ENCODE results near the gene FAXC.
"Not testable (repeated sequence)": the region's sequence is repeated elsewhere in the genome, so short reads cannot be mapped to it uniquely, and the experiment has no call there.

FAXC gene

DNA sequence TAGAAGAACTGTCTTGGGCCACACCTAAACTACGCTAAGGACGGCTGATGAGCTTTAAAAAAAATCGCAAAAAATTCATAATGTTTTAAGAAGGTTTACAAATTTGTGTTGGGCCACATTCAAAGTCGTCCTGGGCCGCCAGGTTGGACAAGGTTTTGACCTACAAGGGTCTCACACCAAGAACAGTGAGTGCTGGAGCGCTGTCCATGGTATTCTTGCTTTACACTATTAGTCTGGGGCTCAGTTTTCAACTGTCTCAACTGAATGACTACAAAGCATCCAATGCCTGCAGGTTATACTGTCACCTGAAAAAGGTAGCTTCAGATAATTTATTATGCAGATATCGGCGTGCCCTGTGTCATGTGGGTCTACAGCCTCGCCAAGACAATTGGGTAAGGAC is 3.7 kb upstream of the FAXC start:
- no peak overlapping the region for H3K27ac Mint-ChIP-seq
- peaks cover 75% of the 10 kb centered on the region for H3K27me3 Mint-ChIP-seq (ENCODE audit: low read depth)
- H3K4me1 Mint-ChIP-seq (ENCODE audit: low read depth): peaks cover 4% of the 10 kb centered on the region
- no peaks in the 10 kb centered on the region for H3K9me3 Mint-ChIP-seq
- H3K36me3 Mint-ChIP-seq (ENCODE audit: low read depth): peaks cover 2% of the 10 kb centered on the region
- H3K4me3 Mint-ChIP-seq: no peak overlapping the region

DNA sequence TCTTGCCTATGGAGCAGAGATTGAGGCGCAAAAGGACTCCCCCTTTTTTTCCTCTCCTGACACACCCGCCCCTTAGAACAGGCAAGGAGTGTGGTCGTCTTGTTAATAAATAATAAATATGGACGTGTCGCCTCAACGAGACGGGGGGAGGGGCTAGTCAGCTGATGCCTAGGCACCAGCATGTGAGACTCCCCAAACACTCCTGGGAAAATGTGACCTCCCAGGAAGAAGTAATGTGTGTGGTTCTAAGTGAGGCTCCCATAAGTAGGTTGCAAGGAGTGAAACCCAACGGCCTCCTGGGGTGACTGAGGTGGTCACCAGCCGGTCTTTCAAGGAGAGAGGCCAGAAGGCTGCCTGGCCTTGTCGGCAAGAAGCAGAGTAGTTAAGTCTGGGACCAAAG is 1.1 kb upstream of the FAXC start:
- Mint-ChIP-seq H3K36me3 (ENCODE audit: low read depth) (peaks cover 2% of the 10 kb centered on the region), H3K4me3 (no peak overlapping the region), H3K4me1 (ENCODE audit: low read depth) (peaks cover 4% of the 10 kb centered on the region), H3K9me3 (no peaks in the 10 kb centered on the region), H3K27ac (no peak overlapping the region), H3K27me3 (ENCODE audit: low read depth) (peaks cover 77% of the 10 kb centered on the region)

DNA sequence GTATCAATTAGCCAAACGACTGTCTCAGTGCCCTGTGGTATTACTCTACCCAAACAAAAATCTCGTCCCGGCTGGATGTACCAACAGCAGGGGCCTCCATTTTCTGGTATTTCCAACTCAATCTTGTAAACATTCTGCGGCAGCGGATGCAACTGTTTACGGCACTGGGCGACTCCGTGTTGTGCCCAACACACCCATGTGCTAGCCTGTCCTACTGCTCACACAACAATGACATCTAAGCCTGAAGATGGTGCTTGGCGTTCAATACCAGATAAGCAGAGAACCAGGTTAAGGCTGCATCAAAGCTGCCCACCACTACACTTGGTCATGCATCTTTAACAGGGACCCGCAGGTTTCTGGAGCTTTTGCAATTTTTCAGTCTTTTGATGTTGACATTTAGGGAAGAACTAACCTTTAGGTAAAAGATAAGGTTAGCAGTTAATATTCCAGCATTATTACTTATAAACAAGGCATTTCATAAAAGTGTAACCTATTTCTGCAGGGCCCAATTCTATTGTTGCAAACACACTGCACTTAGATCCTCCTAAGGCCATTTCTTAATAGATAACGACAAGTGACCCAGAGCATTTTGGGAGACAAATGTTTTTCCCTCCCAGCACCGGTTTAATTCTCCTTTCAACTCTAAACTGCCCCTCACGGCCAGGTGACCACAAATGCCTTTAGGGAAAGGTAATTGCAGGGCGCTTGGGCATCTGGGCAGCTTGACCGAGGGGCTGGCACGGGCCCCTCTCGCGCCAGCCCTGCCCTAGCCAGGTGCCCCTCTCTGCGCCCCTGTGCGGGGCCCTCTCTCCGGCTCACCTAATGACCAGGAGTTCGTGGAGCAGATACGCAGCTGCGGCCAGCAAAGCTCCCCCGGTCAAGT is 945 bp downstream of the FAXC start:
- Mint-ChIP-seq H3K36me3 (ENCODE audit: low read depth) (peaks cover 4% of the 10 kb centered on the region), H3K9me3 (no peaks in the 10 kb centered on the region), H3K4me3 (no peak overlapping the region), H3K27ac (no peak overlapping the region), H3K27me3 (ENCODE audit: low read depth) (peaks cover 80% of the 10 kb centered on the region), H3K4me1 (ENCODE audit: low read depth) (peaks cover 7% of the 10 kb centered on the region)

DNA sequence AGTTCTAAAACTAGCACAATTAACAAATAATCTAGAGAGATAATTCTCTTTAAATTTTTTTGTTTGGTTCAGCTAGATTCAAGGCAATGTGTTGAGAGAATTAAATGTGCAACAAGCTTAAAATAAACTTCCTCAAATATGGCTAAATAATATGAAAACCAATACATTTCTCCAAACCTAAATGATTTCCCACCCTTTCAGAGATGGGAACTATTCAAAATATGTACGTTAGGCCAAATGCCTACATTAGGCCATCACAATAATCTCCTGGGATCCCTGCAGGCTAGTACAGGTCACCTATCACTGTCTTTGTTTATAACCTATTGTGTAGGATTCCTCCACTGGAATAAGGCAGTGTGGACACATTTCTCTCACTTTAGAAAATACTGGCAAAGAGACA is 1.7 kb downstream of the FAXC start:
- Mint-ChIP-seq H3K4me1 (ENCODE audit: low read depth) (peaks cover 7% of the 10 kb centered on the region), H3K36me3 (ENCODE audit: low read depth) (peaks cover 4% of the 10 kb centered on the region), H3K9me3 (no peaks in the 10 kb centered on the region), H3K27ac (no peak overlapping the region), H3K4me3 (no peak overlapping the region), H3K27me3 (ENCODE audit: low read depth) (peaks cover 74% of the 10 kb centered on the region)

- Mint-ChIP-seq H3K27ac (no peak overlapping the region), H3K27me3 (ENCODE audit: low read depth) (peaks cover 69% of the 10 kb centered on the region)
Measured at GRCh38 chr6:99346595-99346994, 2.9 kb downstream of the FAXC start.

GRCh38 chr6:99345164-99345563 is 4.3 kb downstream of the FAXC start:
- peaks cover 60% of the 10 kb centered on the region for H3K27me3 Mint-ChIP-seq (ENCODE audit: low read depth)
- no peak overlapping the region for H3K4me3 Mint-ChIP-seq
- H3K36me3 Mint-ChIP-seq (ENCODE audit: low read depth): peaks cover 2% of the 10 kb centered on the region
- no peak overlapping the region for H3K27ac Mint-ChIP-seq
- H3K9me3 Mint-ChIP-seq: no peaks in the 10 kb centered on the region
- peaks cover 5% of the 10 kb centered on the region for H3K4me1 Mint-ChIP-seq (ENCODE audit: low read depth)

More at GRCh38 chr6:99346595-99346994, 2.9 kb downstream of the FAXC start:
- no peak overlapping the region for H3K4me3 Mint-ChIP-seq
- no peaks in the 10 kb centered on the region for H3K9me3 Mint-ChIP-seq
- H3K36me3 Mint-ChIP-seq (ENCODE audit: low read depth): peaks cover 4% of the 10 kb centered on the region
- H3K4me1 Mint-ChIP-seq (ENCODE audit: low read depth): peaks cover 7% of the 10 kb centered on the region

GRCh38 chr6:99344289-99344688 is 5.2 kb downstream of the FAXC start:
- Mint-ChIP-seq H3K4me1 (ENCODE audit: low read depth) (peaks cover 4% of the 10 kb centered on the region), H3K27me3 (ENCODE audit: low read depth) (peaks cover 62% of the 10 kb centered on the region), H3K4me3 (no peak overlapping the region), H3K9me3 (no peaks in the 10 kb centered on the region), H3K27ac (no peak overlapping the region), H3K36me3 (ENCODE audit: low read depth) (peaks cover 2% of the 10 kb centered on the region)

GRCh38 chr6:99341862-99342455 is 7.5 kb downstream of the FAXC start:
- H3K4me3 Mint-ChIP-seq: no peak overlapping the region
- H3K36me3 Mint-ChIP-seq (ENCODE audit: low read depth): peaks cover 2% of the 10 kb centered on the region

GRCh38 chr6:99338188-99338587 is 11.3 kb downstream of the FAXC start:
- H3K27ac Mint-ChIP-seq: no peak overlapping the region
- no peaks in the 10 kb centered on the region for H3K9me3 Mint-ChIP-seq
- no peaks in the 10 kb centered on the region for H3K4me1 Mint-ChIP-seq (ENCODE audit: low read depth)
- peaks cover 29% of the 10 kb centered on the region for H3K27me3 Mint-ChIP-seq (ENCODE audit: low read depth)
- no peaks in the 10 kb centered on the region for H3K36me3 Mint-ChIP-seq (ENCODE audit: low read depth)
- no peak overlapping the region for H3K4me3 Mint-ChIP-seq

More at GRCh38 chr6:99341862-99342455, 7.5 kb downstream of the FAXC start:
- Mint-ChIP-seq H3K27ac (no peak overlapping the region), H3K9me3 (no peaks in the 10 kb centered on the region), H3K4me1 (ENCODE audit: low read depth) (peaks cover 4% of the 10 kb centered on the region), H3K27me3 (ENCODE audit: low read depth) (peaks cover 48% of the 10 kb centered on the region)

DNA sequence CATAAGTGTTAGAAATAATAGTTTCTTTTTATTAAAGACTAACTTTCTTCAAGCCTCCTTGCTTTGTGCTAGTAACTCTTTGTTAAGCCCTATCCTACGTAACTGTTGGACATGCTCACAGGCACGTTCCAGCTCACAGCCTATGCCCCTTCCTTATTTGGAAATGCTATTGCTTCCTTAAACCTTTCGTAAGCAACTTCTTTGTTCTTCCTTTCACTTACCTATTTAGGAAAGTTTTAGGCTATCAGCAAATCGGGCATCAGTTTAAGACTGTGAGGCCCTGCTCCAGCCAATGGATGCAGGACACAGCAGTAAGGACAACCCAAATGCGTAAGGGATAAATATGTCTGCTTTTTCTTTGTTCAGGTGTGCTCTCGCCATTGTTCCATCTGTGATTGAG is 14.2 kb downstream of the FAXC start:
- not testable (repeated sequence) for H3K4me3 Mint-ChIP-seq; H3K27ac Mint-ChIP-seq; H3K4me1 Mint-ChIP-seq (ENCODE audit: low read depth); H3K9me3 Mint-ChIP-seq; H3K36me3 Mint-ChIP-seq (ENCODE audit: low read depth)
- peaks cover 25% of the 10 kb centered on the region for H3K27me3 Mint-ChIP-seq (ENCODE audit: low read depth)

GRCh38 chr6:99334526-99335127 is 14.8 kb downstream of the FAXC start:
- peaks cover 5% of the 10 kb centered on the region for H3K4me1 Mint-ChIP-seq (ENCODE audit: low read depth)
- no peaks in the 10 kb centered on the region for H3K9me3 Mint-ChIP-seq
- no peaks in the 10 kb centered on the region for H3K36me3 Mint-ChIP-seq (ENCODE audit: low read depth)
- no peak overlapping the region for H3K4me3 Mint-ChIP-seq
- H3K27ac Mint-ChIP-seq: no peak overlapping the region
- H3K27me3 Mint-ChIP-seq (ENCODE audit: low read depth): peaks cover 26% of the 10 kb centered on the region

- Mint-ChIP-seq H3K27ac (no peak overlapping the region), H3K36me3 (ENCODE audit: low read depth) (no peaks in the 10 kb centered on the region), H3K9me3 (no peaks in the 10 kb centered on the region), H3K27me3 (ENCODE audit: low read depth) (peaks cover 17% of the 10 kb centered on the region), H3K4me1 (ENCODE audit: low read depth) (peaks cover 5% of the 10 kb centered on the region), H3K4me3 (no peak overlapping the region)
Measured at GRCh38 chr6:99333068-99333467, 16.4 kb downstream of the FAXC start.

DNA sequence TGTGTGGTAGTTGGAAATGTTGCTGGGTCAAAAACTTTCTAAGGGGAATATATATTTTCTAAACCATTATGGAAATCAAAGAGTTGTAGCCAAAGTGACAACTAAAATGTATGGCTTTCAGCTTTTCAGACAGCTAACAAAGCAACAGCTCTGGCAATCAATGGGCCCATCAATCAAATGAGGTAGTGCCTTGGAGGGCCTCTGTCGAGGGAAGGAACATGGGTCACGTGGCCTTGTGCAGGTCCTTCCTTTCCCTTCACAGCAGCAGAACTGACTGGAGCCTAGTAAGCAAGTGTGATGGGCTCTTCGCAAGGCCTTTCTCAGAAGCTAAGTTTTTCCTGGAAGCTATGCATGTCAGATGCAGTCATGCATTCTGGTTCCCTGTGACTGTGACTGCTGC is 17.9 kb downstream of the FAXC start:
- no peak overlapping the region for H3K27ac Mint-ChIP-seq
- H3K36me3 Mint-ChIP-seq (ENCODE audit: low read depth): no peaks in the 10 kb centered on the region
- H3K4me3 Mint-ChIP-seq: no peak overlapping the region
- H3K9me3 Mint-ChIP-seq: no peaks in the 10 kb centered on the region
- H3K4me1 Mint-ChIP-seq (ENCODE audit: low read depth): peaks cover 5% of the 10 kb centered on the region
- peaks cover 11% of the 10 kb centered on the region for H3K27me3 Mint-ChIP-seq (ENCODE audit: low read depth)

GRCh38 chr6:99330159-99330558 is 19.3 kb downstream of the FAXC start:
- peaks cover 5% of the 10 kb centered on the region for H3K4me1 Mint-ChIP-seq (ENCODE audit: low read depth)
- no peaks in the 10 kb centered on the region for H3K36me3 Mint-ChIP-seq (ENCODE audit: low read depth)
- no peaks in the 10 kb centered on the region for H3K9me3 Mint-ChIP-seq
- peaks cover 6% of the 10 kb centered on the region for H3K27me3 Mint-ChIP-seq (ENCODE audit: low read depth)
- no peak overlapping the region for H3K4me3 Mint-ChIP-seq
- no peak overlapping the region for H3K27ac Mint-ChIP-seq

- peaks cover 1% of the 10 kb centered on the region for H3K4me1 Mint-ChIP-seq (ENCODE audit: low read depth)
Measured at GRCh38 chr6:99324996-99325395, 24.5 kb downstream of the FAXC start.

More at GRCh38 chr6:99324996-99325395, 24.5 kb downstream of the FAXC start:
- Mint-ChIP-seq H3K36me3 (ENCODE audit: low read depth) (no peaks in the 10 kb centered on the region), H3K27ac (no peak overlapping the region), H3K27me3 (ENCODE audit: low read depth) (peaks cover 5% of the 10 kb centered on the region), H3K9me3 (no peaks in the 10 kb centered on the region), H3K4me3 (no peak overlapping the region)
